Measurements from ENCODE around the gene COPS7B. TPM values are rescaled to one million over a fixed set of nuclear protein-coding genes. Genes with fewer than 3 reads are reported as not detected.

The COPS7B gene
- total RNA-seq, 1 experiment from 2014 or later = 61.4 TPM

DNA sequence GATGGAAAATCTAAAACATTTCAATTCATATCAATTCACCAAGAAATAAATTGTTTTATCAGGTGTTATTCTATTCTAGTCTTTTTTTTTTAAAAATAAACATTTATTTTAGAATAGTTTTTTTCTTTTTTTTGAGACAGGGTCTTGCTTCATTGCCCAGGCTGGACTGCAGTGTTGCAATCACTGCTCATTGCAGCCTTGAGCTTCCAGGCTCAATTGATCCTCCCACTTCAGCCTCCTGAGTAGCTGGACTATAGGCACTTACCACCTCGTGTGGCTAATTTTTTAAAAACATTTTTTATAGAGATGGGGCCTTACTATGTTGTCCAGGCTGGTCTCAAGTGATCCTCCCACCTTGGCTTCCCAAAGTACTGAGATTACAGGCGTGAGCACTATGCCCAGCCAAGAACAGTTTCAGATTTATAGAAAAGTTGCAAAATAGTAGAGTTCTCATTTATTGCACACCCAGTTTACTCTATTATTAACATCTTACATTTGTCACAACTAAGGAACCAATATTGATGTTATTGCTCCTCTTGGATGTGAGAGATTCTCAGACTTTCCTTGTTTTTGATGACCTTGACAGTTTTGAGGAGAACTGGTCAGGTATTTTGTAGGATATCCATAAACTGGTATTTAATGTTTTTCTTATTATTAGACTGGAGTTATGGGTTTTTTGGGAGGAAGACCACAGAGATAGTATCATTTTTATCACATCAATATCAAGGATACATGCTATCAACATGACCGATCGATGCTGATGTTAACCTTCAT is 35.0 kb upstream of the COPS7B start:
- Histone ChIP-seq H3K27me3 (ENCODE audit: insufficient read depth, low read length) (no peaks in the 10 kb centered on the region), H3K4ac (ENCODE audit: low read depth, low read length) (no peak overlapping the region), H4K20me1 (ENCODE audit: control insufficient read depth, insufficient read depth, insufficient read length) (no peaks in the 10 kb centered on the region), H3K79me2 (ENCODE audit: insufficient read depth, low read length) (no peaks in the 10 kb centered on the region), H3K27ac (ENCODE audit: insufficient read length, low read depth, low read length) (no peak overlapping the region), H3K23me2 (ENCODE audit: insufficient read length, low read depth, low read length, poor library complexity, severe bottlenecking) (no peaks in the 10 kb centered on the region), H2BK5ac (ENCODE audit: insufficient read length, low read length) (no peak overlapping the region), H2BK12ac (ENCODE audit: insufficient read length, low read depth, low read length) (no peak overlapping the region), H4K91ac (ENCODE audit: insufficient read length, low read depth, low read length) (no peak overlapping the region), H2BK15ac (ENCODE audit: low read depth, low read length) (no peak overlapping the region), H3K23ac (ENCODE audit: insufficient read length, low read depth, low read length) (no peak overlapping the region), H4K5ac (ENCODE audit: insufficient read length, low read depth, low read length) (no peak overlapping the region), H3K56ac (ENCODE audit: insufficient read length, low read depth, low read length) (no peak overlapping the region), H2BK120ac (ENCODE audit: low read depth, low read length, poor library complexity, severe bottlenecking) (no peak overlapping the region), H3T11ph (ENCODE audit: low read length) (no peak overlapping the region), H2BK20ac (ENCODE audit: low read depth, low read length, poor library complexity, severe bottlenecking) (no peak overlapping the region), H3K14ac (ENCODE audit: insufficient read depth, low read length) (no peak overlapping the region), H4K8ac (replicated peaks; ENCODE audit: insufficient read length, low read depth, low read length) (no peak overlapping the region), H3K4me1 (ENCODE audit: insufficient read depth, low read length) (no peaks in the 10 kb centered on the region), H3K18ac (ENCODE audit: insufficient read length, low read depth, low read length) (no peak overlapping the region), H2AFZ (ENCODE audit: low read length) (no peak overlapping the region), H3K9ac (ENCODE audit: extremely low read depth, insufficient read length, low read length) (no peak overlapping the region), H3K4me2 (ENCODE audit: insufficient read depth, insufficient read length, low read length) (no peak overlapping the region), H2AK5ac (ENCODE audit: insufficient read length, low read length) (no peak overlapping the region), H3K79me1 (ENCODE audit: insufficient read depth, low read depth, low read length, poor library complexity, severe bottlenecking) (no peaks in the 10 kb centered on the region), H3K9me3 (ENCODE audit: control insufficient read depth, low read depth, low read length) (no peaks in the 10 kb centered on the region)
- H3K9me3 Mint-ChIP-seq = no peaks in the 10 kb centered on the region
- peaks cover 0 to 11% (median 0%) of the 10 kb centered on the region in 3 experiments; a peak in 2 of 7 replicates for H3K36me3 Mint-ChIP-seq (ENCODE audit: insufficient read depth in 1 of 3, low read depth in 3 of 3)
- TF ChIP-seq, protein P1, sequence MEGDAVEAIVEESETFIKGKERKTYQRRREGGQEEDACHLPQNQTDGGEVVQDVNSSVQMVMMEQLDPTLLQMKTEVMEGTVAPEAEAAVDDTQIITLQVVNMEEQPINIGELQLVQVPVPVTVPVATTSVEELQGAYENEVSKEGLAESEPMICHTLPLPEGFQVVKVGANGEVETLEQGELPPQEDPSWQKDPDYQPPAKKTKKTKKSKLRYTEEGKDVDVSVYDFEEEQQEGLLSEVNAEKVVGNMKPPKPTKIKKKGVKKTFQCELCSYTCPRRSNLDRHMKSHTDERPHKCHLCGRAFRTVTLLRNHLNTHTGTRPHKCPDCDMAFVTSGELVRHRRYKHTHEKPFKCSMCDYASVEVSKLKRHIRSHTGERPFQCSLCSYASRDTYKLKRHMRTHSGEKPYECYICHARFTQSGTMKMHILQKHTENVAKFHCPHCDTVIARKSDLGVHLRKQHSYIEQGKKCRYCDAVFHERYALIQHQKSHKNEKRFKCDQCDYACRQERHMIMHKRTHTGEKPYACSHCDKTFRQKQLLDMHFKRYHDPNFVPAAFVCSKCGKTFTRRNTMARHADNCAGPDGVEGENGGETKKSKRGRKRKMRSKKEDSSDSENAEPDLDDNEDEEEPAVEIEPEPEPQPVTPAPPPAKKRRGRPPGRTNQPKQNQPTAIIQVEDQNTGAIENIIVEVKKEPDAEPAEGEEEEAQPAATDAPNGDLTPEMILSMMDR (conservative IDR thresholded peaks at IDR 0.05) = no peak
- no peak for DNase-seq
- no peak overlapping the region for H3K4me3 Mint-ChIP-seq
- H3K27ac Mint-ChIP-seq = no peak overlapping the region
- WGBS (ENCODE audit: extremely low coverage, insufficient read length, low lambda C conversion rate) = no CpG with 5 or more reads among the region's 4 CpGs
- H3K27me3 Mint-ChIP-seq (ENCODE audit: low read depth) = no peaks in the 10 kb centered on the region
- H3K4me1 Mint-ChIP-seq = peaks cover 19 to 22% of the 10 kb centered on the region in 2 experiments

Data from H9 (cell line).